Measurements from ENCODE around the gene GNG14. TPM values are rescaled to one million over a fixed set of nuclear protein-coding genes. Genes with fewer than 3 reads are reported as not detected.
A peak's percentile ranks its signal among the peaks of the same experiment; 100 is the strongest.
"Not testable (repeated sequence)": the region's sequence is repeated elsewhere in the genome, so short reads cannot be mapped to it uniquely, and the experiment has no call there.

Gene GNG14
- total RNA-seq, 1 donor from 2014 or later, result not detected

GRCh38 chr19:12722566-12723380 lies 35.0 kb downstream of the GNG14 start:
- peak; percentile 86 for DNase-seq (ENCODE audit: low spot score, unreplicated experiment)
- H3K4me1 Mint-ChIP-seq (ENCODE audit: low read depth), result peaks cover 19% of the 10 kb centered on the region
- no peaks in the 10 kb centered on the region for H3K27me3 Mint-ChIP-seq
- H3K27ac Mint-ChIP-seq, result peak overlapping the region; percentile 99
- H3K9me3 Mint-ChIP-seq (ENCODE audit: low read depth), result no peaks in the 10 kb centered on the region
- no peak for TF ChIP-seq CTCF (IDR thresholded peaks at IDR 0.05; ENCODE audit: unreplicated experiment)
- H3K36me3 Mint-ChIP-seq (ENCODE audit: insufficient read depth), result peaks cover 1% of the 10 kb centered on the region
- peak overlapping the region; percentile 94 for H3K4me3 Mint-ChIP-seq (ENCODE audit: low read depth)

GRCh38 chr19:12723381-12723640 lies 35.5 kb downstream of the GNG14 start:
- H3K9me3 Mint-ChIP-seq (ENCODE audit: low read depth), result no peaks in the 10 kb centered on the region
- H3K27me3 Mint-ChIP-seq, result no peaks in the 10 kb centered on the region
- no peak for TF ChIP-seq CTCF (IDR thresholded peaks at IDR 0.05; ENCODE audit: unreplicated experiment)
- peaks cover 19% of the 10 kb centered on the region for H3K4me1 Mint-ChIP-seq (ENCODE audit: low read depth)
- peak overlapping the region; percentile 99 for H3K27ac Mint-ChIP-seq
- H3K36me3 Mint-ChIP-seq (ENCODE audit: insufficient read depth), result peaks cover 1% of the 10 kb centered on the region
- DNase-seq (ENCODE audit: low spot score, unreplicated experiment), result no peak
- peak overlapping the region; percentile 94 for H3K4me3 Mint-ChIP-seq (ENCODE audit: low read depth)

- H3K4me3 Mint-ChIP-seq (ENCODE audit: low read depth), result peak within 1 kb of the TSS; percentile 94
- no peaks in the 10 kb centered on the region for H3K27me3 Mint-ChIP-seq
- H3K36me3 Mint-ChIP-seq (ENCODE audit: insufficient read depth), result peaks cover 1% of the 10 kb centered on the region
- TF ChIP-seq CTCF (IDR thresholded peaks at IDR 0.05; ENCODE audit: unreplicated experiment), result no peak
- H3K4me1 Mint-ChIP-seq (ENCODE audit: low read depth), result peaks cover 18% of the 10 kb centered on the region
- DNase-seq (ENCODE audit: low spot score, unreplicated experiment), result peak; percentile 33
- H3K27ac Mint-ChIP-seq, result peak within 1 kb of the TSS; percentile 99
- H3K9me3 Mint-ChIP-seq (ENCODE audit: low read depth), result no peaks in the 10 kb centered on the region
These were observed 36.0 kb downstream of the GNG14 start, which contains the start of gene TNPO2 for GRCh38 chr19:12723641-12724426. TSS of gene TNPO2 (minus strand) at chr19:12723932. CDS start at chr19:12720977, 2,955 bp downstream.

- not testable (repeated sequence) for H3K27ac Mint-ChIP-seq; H3K36me3 Mint-ChIP-seq (ENCODE audit: insufficient read depth); H3K27me3 Mint-ChIP-seq; DNase-seq (ENCODE audit: low spot score, unreplicated experiment); H3K4me3 Mint-ChIP-seq (ENCODE audit: low read depth); H3K9me3 Mint-ChIP-seq (ENCODE audit: low read depth)
- peaks cover 13% of the 10 kb centered on the region for H3K4me1 Mint-ChIP-seq (ENCODE audit: low read depth)
These were observed 37.8 kb downstream of the GNG14 start for GRCh38 chr19:12725612-12726011.

- TF ChIP-seq CTCF (IDR thresholded peaks at IDR 0.05; ENCODE audit: unreplicated experiment), result no peak
- no peak for DNase-seq (ENCODE audit: low spot score, unreplicated experiment)
- H3K9me3 Mint-ChIP-seq (ENCODE audit: low read depth), result no peaks in the 10 kb centered on the region
- H3K27ac Mint-ChIP-seq, result no peak overlapping the region
- H3K4me1 Mint-ChIP-seq (ENCODE audit: low read depth), result peaks cover 5% of the 10 kb centered on the region
- H3K27me3 Mint-ChIP-seq, result no peaks in the 10 kb centered on the region
- peaks cover 9% of the 10 kb centered on the region for H3K36me3 Mint-ChIP-seq (ENCODE audit: insufficient read depth)
- H3K4me3 Mint-ChIP-seq (ENCODE audit: low read depth), result no peak overlapping the region
These were observed 39.2 kb downstream of the GNG14 start for GRCh38 chr19:12726988-12727316.

Measured in progenitor cell of endocrine pancreas (in vitro differentiated cells).